Mesothelial cell of epicardium (in vitro differentiated cells): ENCODE data around the gene SLC9A6. TPM values are rescaled to one million over a fixed set of nuclear protein-coding genes. Genes with fewer than 3 reads are reported as not detected.

Experiments
- DNase-seq, 2 experiments: peaks; one replicate each; pipeline ENCODE4 v3.0.0; 2021; ENCODE audit warnings: low spot score in 2 of 2; ENCODE audit not compliant: unreplicated experiment in 2 of 2
- H3K27ac Mint-ChIP-seq: 2 replicates; pipeline ENCODE4 v1.8.0; 2021; ENCODE audit warnings: mixed read lengths
- H3K27me3 Mint-ChIP-seq: 2 replicates; pipeline ENCODE4 v1.8.0; 2021; ENCODE audit warnings: low read depth, mixed read lengths
- H3K36me3 Mint-ChIP-seq: 2 replicates; pipeline ENCODE4 v1.8.0; 2021; ENCODE audit warnings: mixed read lengths
- H3K4me1 Mint-ChIP-seq: 2 replicates; pipeline ENCODE4 v1.8.0; 2021; ENCODE audit warnings: mixed read lengths
- H3K4me3 Mint-ChIP-seq: 2 replicates; pipeline ENCODE4 v1.8.0; 2021; ENCODE audit warnings: mild to moderate bottlenecking, moderate library complexity, mixed read lengths
- H3K9me3 Mint-ChIP-seq: 2 replicates; pipeline ENCODE4 v1.8.0; 2021; ENCODE audit warnings: mixed read lengths
- total RNA-seq: library from RNA; stranded (reverse); gene quantifications from 3 replicates; pipeline ENCODE4 v1.2.1, GENCODE V29; 2021
- TF ChIP-seq, protein P1 (sequence below): fragments of 200-600 bp; sonication (generic); IDR thresholded peaks from one replicate; pipeline ENCODE4 v1.5.0; 2021; ENCODE audit warnings: antibody characterized with exemption; ENCODE audit not compliant: unreplicated experiment

SLC9A6 gene
- total RNA-seq, 1 donor from 2014 or later = 14.1 TPM

- H3K9me3 Mint-ChIP-seq = peaks cover 42% of the 10 kb centered on the region
- no peak overlapping the region for H3K27ac Mint-ChIP-seq
- TF ChIP-seq, protein P1, sequence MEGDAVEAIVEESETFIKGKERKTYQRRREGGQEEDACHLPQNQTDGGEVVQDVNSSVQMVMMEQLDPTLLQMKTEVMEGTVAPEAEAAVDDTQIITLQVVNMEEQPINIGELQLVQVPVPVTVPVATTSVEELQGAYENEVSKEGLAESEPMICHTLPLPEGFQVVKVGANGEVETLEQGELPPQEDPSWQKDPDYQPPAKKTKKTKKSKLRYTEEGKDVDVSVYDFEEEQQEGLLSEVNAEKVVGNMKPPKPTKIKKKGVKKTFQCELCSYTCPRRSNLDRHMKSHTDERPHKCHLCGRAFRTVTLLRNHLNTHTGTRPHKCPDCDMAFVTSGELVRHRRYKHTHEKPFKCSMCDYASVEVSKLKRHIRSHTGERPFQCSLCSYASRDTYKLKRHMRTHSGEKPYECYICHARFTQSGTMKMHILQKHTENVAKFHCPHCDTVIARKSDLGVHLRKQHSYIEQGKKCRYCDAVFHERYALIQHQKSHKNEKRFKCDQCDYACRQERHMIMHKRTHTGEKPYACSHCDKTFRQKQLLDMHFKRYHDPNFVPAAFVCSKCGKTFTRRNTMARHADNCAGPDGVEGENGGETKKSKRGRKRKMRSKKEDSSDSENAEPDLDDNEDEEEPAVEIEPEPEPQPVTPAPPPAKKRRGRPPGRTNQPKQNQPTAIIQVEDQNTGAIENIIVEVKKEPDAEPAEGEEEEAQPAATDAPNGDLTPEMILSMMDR = no peak
- H3K4me1 Mint-ChIP-seq = no peaks in the 10 kb centered on the region
- peaks cover 21% of the 10 kb centered on the region for H3K36me3 Mint-ChIP-seq
- DNase-seq = no peak
- H3K27me3 Mint-ChIP-seq = no peaks in the 10 kb centered on the region
- H3K4me3 Mint-ChIP-seq = no peak overlapping the region
Measured at GRCh38 chrX:136019226-136019625, 34.0 kb downstream of the SLC9A6 start.

GRCh38 chrX:136021160-136021559, 35.9 kb downstream of the SLC9A6 start:
- peaks cover 19% of the 10 kb centered on the region for H3K36me3 Mint-ChIP-seq
- DNase-seq = no peak
- no peak overlapping the region for H3K4me3 Mint-ChIP-seq
- TF ChIP-seq, protein P1 = no peak
- H3K9me3 Mint-ChIP-seq = peaks cover 44% of the 10 kb centered on the region
- no peaks in the 10 kb centered on the region for H3K27me3 Mint-ChIP-seq
- no peak overlapping the region for H3K27ac Mint-ChIP-seq
- no peaks in the 10 kb centered on the region for H3K4me1 Mint-ChIP-seq

GRCh38 chrX:136021903-136022302, 36.7 kb downstream of the SLC9A6 start:
- TF ChIP-seq, protein P1 = no peak
- H3K27ac Mint-ChIP-seq = no peak overlapping the region
- H3K36me3 Mint-ChIP-seq = peaks cover 18% of the 10 kb centered on the region
- H3K9me3 Mint-ChIP-seq = peaks cover 43% of the 10 kb centered on the region
- no peaks in the 10 kb centered on the region for H3K27me3 Mint-ChIP-seq
- H3K4me3 Mint-ChIP-seq = no peak overlapping the region
- no peaks in the 10 kb centered on the region for H3K4me1 Mint-ChIP-seq
- no peak for DNase-seq

DNA sequence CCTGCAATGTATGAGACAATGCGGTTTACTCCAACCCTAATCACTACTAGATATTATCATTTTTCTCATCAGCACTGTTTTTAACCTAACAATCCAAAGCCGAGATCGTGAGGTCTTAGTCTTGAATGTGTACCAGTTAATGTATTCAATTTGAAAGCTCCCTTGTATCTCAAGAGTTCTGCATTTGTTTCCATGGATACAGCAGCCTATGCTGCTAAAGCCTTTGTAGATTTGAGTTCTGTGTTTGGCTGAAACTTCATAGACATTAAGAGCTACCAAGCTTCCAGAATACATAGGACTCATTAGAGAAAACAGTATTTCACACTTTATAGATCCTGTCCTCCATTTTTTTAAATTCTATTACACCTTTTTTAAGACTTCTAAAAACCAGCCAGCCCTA, 39.9 kb downstream of the SLC9A6 start:
- Mint-ChIP-seq H3K27me3 (no peaks in the 10 kb centered on the region), H3K27ac (no peak overlapping the region), H3K9me3 (peaks cover 25% of the 10 kb centered on the region), H3K4me1 (no peaks in the 10 kb centered on the region), H3K36me3 (peaks cover 7% of the 10 kb centered on the region), H3K4me3 (no peak overlapping the region)
- DNase-seq = no peak
- TF ChIP-seq, protein P1 = no peak

DNA sequence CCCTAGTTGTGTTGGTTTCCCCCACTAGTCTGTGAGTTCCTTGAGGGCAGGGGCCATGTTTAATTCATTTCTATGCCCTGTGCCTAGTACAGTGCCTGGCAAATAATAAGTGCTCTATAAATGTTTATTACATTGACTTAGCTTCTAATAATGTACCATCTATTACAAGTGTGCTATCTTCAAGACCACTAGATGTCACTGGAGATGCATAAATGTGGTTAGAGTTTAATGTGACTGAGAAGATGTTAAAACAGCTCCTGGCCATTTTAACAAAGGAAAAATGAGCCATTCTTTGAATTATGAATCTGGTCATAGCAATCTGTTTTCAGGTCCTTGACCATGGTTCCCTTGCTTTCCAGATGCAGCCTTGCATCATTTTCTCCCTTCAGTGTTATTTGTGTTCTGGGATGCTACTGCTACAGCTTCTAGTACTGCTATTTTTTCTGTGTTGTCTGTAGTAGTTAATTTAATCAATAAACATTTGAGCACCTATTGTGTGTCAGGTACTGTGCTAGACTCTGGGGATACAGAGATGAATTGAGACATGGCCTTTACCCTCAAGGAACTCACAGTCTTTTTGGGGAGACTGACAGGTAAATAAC, 43.2 kb downstream of the SLC9A6 start:
- no peak overlapping the region for H3K27ac Mint-ChIP-seq
- no peaks in the 10 kb centered on the region for H3K27me3 Mint-ChIP-seq
- DNase-seq = no peak
- peaks cover 16% of the 10 kb centered on the region for H3K9me3 Mint-ChIP-seq
- no peak overlapping the region for H3K4me3 Mint-ChIP-seq
- H3K4me1 Mint-ChIP-seq = no peaks in the 10 kb centered on the region
- peaks cover 6% of the 10 kb centered on the region for H3K36me3 Mint-ChIP-seq
- TF ChIP-seq, protein P1 = no peak

DNA sequence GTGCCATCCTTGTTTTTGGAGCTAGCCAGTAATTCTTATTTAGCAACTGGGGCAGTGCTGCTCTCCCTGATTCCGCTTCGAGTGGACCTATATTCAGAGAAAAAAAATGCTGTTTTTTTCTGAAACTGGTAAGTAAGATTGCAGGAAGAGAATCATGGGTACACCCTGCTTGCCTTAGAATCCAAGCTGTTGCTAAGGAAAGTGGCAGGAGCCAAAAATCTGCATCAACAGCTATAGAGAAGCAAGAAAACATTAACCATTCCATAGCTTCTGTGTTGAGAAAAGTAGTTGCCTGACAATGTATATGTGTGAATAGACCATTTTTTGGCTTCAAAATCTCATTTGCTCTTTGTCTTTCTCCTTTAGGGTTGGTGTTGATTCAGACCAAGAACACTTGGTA, 44.5 kb downstream of the SLC9A6 start:
- H3K9me3 Mint-ChIP-seq = peaks cover 14% of the 10 kb centered on the region
- H3K27me3 Mint-ChIP-seq = no peaks in the 10 kb centered on the region
- no peak for DNase-seq
- no peaks in the 10 kb centered on the region for H3K4me1 Mint-ChIP-seq
- H3K4me3 Mint-ChIP-seq = no peak overlapping the region
- H3K27ac Mint-ChIP-seq = no peak overlapping the region
- peaks cover 7% of the 10 kb centered on the region for H3K36me3 Mint-ChIP-seq
- TF ChIP-seq, protein P1 = no peak
